ENCODE measurements around the gene RFTN1. TPM values are rescaled to one million over a fixed set of nuclear protein-coding genes. Genes with fewer than 3 reads are reported as not detected.

RFTN1 gene
- total and polyA plus RNA-seq, 2 experiments from 2014 or later, result 3.3 to 7.2 TPM

GRCh38 chr3:16286751-16287543 lies 226.6 kb downstream of the RFTN1 start:
- Histone ChIP-seq H3K4me1 (ENCODE audit: insufficient read depth) (no peaks in the 10 kb centered on the region), H3K4me3 (no peak overlapping the region), H4K20me1 (replicated peaks; ENCODE audit: insufficient read depth) (no peaks in the 10 kb centered on the region), H3K36me3 (ENCODE audit: insufficient read depth) (0 out of 2 replicates have a peak, but pooled peaks cover 11% of the 10 kb centered on the region), H3K9me2 (ENCODE audit: insufficient read depth) (no peaks in the 10 kb centered on the region), H3K79me2 (replicated peaks; ENCODE audit: insufficient read depth) (peaks cover 3% of the 10 kb centered on the region; the same call in 1 of the 2 replicates), H3F3A (replicated peaks; ENCODE audit: low read depth) (no peaks in the 10 kb centered on the region), H3K27ac (ENCODE audit: low read depth) (no peak overlapping the region), H2AFZ (no peak overlapping the region), H3K27me3 (ENCODE audit: insufficient read depth) (no peaks in the 10 kb centered on the region), H3K4me2 (no peak overlapping the region)
- no peaks in the 10 kb centered on the region for H3K27me3 Mint-ChIP-seq (ENCODE audit: insufficient read depth, low read depth, poor library complexity)
- no peak overlapping the region for H3K27ac Mint-ChIP-seq
- DNase-seq (ENCODE audit: low spot score), result no peak
- peaks cover 24% of the 10 kb centered on the region; the same call in 2 of the 3 replicates for H3K36me3 Mint-ChIP-seq (ENCODE audit: low read depth)
- H3K4me1 Mint-ChIP-seq, result no peaks in the 10 kb centered on the region
- TF ChIP-seq POLR2AphosphoS5 (IDR thresholded peaks at IDR 0.05; ENCODE audit: low read depth) (no peak), CREB1 (CRISPR knock-in tag; IDR thresholded peaks at IDR 0.05; ENCODE audit: low read depth) (no peak), CTCF (conservative IDR thresholded peaks at IDR 0.05; ENCODE audit: low read depth in 2 of 2) (no peak), ZNF114 (CRISPR knock-in tag; IDR thresholded peaks at IDR 0.05) (no peak)
- H3K9me3 Mint-ChIP-seq, result no peaks in the 10 kb centered on the region
- H3K4me3 Mint-ChIP-seq, result no peak overlapping the region
- no peak for ATAC-seq

GRCh38 chr3:16286161-16286560 lies 227.3 kb downstream of the RFTN1 start:
- Mint-ChIP-seq H3K4me1 (no peaks in the 10 kb centered on the region), H3K4me3 (no peak overlapping the region), H3K27ac (no peak overlapping the region), H3K9me3 (no peaks in the 10 kb centered on the region), H3K36me3 (ENCODE audit: low read depth) (peaks cover 18% of the 10 kb centered on the region; the same call in 2 of the 3 replicates), H3K27me3 (ENCODE audit: insufficient read depth, low read depth, poor library complexity) (no peaks in the 10 kb centered on the region)
- H3K4me1 ChIP-seq (ENCODE audit: insufficient read depth), result no peaks in the 10 kb centered on the region
- no peak overlapping the region for H3K4me2 ChIP-seq
- no peaks in the 10 kb centered on the region for H3K27me3 ChIP-seq (ENCODE audit: insufficient read depth)
- H3K36me3 ChIP-seq (ENCODE audit: insufficient read depth), result peaks cover 11% of the 10 kb centered on the region; the same call in 1 of the 2 replicates
- TF ChIP-seq CREB1 (CRISPR knock-in tag; IDR thresholded peaks at IDR 0.05; ENCODE audit: low read depth), result no peak
- DNase-seq (ENCODE audit: low spot score), result no peak
- H3K79me2 ChIP-seq (replicated peaks; ENCODE audit: insufficient read depth), result no peaks in the 10 kb centered on the region
- no peaks in the 10 kb centered on the region for H4K20me1 ChIP-seq (replicated peaks; ENCODE audit: insufficient read depth)
- no peaks in the 10 kb centered on the region for H3K9me2 ChIP-seq (ENCODE audit: insufficient read depth)
- H3F3A ChIP-seq (replicated peaks; ENCODE audit: low read depth), result no peaks in the 10 kb centered on the region
- H3K27ac ChIP-seq (ENCODE audit: low read depth), result no peak overlapping the region
- H3K4me3 ChIP-seq, result no peak overlapping the region
- no peak for ATAC-seq
- no peak overlapping the region for H2AFZ ChIP-seq

GRCh38 chr3:16284633-16285032 lies 228.9 kb downstream of the RFTN1 start:
- Mint-ChIP-seq H3K4me1 (no peaks in the 10 kb centered on the region), H3K36me3 (ENCODE audit: low read depth) (peaks cover 13% of the 10 kb centered on the region; the same call in 2 of the 3 replicates), H3K27me3 (ENCODE audit: insufficient read depth, low read depth, poor library complexity) (no peaks in the 10 kb centered on the region), H3K27ac (no peak overlapping the region; the same call in 1 of the 2 replicates), H3K4me3 (no peak overlapping the region), H3K9me3 (no peaks in the 10 kb centered on the region)
- no peaks in the 10 kb centered on the region for H3K9me2 ChIP-seq (ENCODE audit: insufficient read depth)
- H3K79me2 ChIP-seq (replicated peaks; ENCODE audit: insufficient read depth), result no peaks in the 10 kb centered on the region
- H4K20me1 ChIP-seq (replicated peaks; ENCODE audit: insufficient read depth), result no peaks in the 10 kb centered on the region; the same call in 1 of the 2 replicates
- no peaks in the 10 kb centered on the region for H3K27me3 ChIP-seq (ENCODE audit: insufficient read depth)
- TF ChIP-seq ETS1 (IDR thresholded peaks at IDR 0.05) (no peak), ZNF331 (CRISPR knock-in tag; IDR thresholded peaks at IDR 0.05; ENCODE audit: low read depth) (no peak), CREB1 (CRISPR knock-in tag; IDR thresholded peaks at IDR 0.05; ENCODE audit: low read depth) (no peak), STAT1 (IDR thresholded peaks at IDR 0.05; ENCODE audit: unreplicated experiment) (no peak)
- H3K4me1 ChIP-seq (ENCODE audit: insufficient read depth), result no peaks in the 10 kb centered on the region
- no peak overlapping the region for H2AFZ ChIP-seq
- H3K4me3 ChIP-seq, result no peak overlapping the region
- DNase-seq (ENCODE audit: low spot score), result no peak
- no peak overlapping the region for H3K4me2 ChIP-seq
- H3K27ac ChIP-seq (ENCODE audit: low read depth), result 0 out of 2 replicates have a peak overlapping the region, but pooled peaks have one; percentile 64
- H3K36me3 ChIP-seq (ENCODE audit: insufficient read depth), result peaks cover 11% of the 10 kb centered on the region; the same call in 1 of the 2 replicates
- ATAC-seq, result no peak
- H3F3A ChIP-seq (replicated peaks; ENCODE audit: low read depth), result no peaks in the 10 kb centered on the region

Measured in GM23338 (cell line).